ENCODE data around the gene ANKRD22. TPM values are rescaled to one million over a fixed set of nuclear protein-coding genes. Genes with fewer than 3 reads are reported as not detected.

The ANKRD22 gene
- total and polyA plus RNA-seq, 2 of the 8 experiments (the other 6 are each of a cell fraction or from before 2014, with no cell fraction given), result 0.68 TPM; not detected in 1

DNA sequence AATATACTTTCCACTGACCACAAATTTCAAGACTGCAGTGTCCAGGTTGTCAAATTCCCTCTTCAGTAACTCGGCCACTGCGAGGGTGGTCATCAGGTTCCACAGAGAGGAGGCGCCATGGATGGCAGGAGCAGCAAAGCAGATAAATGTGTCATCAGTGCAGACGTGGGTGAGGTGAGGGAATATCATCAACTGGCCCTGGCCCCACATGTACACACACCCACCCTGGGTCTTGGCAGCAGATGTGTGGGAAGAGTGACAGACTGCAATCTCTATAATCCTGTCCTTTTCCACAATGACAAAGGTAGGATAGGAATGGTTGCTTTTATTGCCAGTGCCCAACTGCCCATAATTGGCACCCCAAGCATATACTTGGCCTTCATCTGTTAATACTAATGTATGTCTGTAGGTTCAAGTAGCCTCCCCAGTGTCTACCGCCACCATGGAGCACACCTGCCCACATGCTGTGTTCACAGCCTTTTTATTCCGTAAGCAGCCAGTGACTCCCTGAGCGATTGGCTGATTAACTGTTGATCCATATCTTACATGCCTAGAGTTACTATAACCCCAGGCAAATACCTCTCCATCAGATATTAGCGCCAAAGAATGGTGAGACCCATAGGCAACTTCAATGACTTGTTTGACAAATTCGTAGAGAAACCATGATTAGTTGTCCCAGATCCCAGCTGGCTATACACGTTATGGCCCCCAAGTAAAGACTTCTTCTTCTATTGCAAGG lies 65.4 kb downstream of the ANKRD22 start (continued):
- no peak for TF ChIP-seq ZNF274 (IDR thresholded peaks at IDR 0.05; ENCODE audit: borderline replicate concordance, extremely low read depth, low read length)
- no peak for TF ChIP-seq EP300 (IDR thresholded peaks at IDR 0.05; ENCODE audit: borderline replicate concordance in 1 of 2, low read depth in 2 of 2, low read length in 2 of 2)
- no peak for TF ChIP-seq SIRT6 (IDR thresholded peaks at IDR 0.05; ENCODE audit: low read length)
- TF ChIP-seq, protein P1, sequence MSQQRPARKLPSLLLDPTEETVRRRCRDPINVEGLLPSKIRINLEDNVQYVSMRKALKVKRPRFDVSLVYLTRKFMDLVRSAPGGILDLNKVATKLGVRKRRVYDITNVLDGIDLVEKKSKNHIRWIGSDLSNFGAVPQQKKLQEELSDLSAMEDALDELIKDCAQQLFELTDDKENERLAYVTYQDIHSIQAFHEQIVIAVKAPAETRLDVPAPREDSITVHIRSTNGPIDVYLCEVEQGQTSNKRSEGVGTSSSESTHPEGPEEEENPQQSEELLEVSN (IDR thresholded peaks at IDR 0.05), result no peak
- TF ChIP-seq CHD2 (IDR thresholded peaks at IDR 0.05; ENCODE audit: low read length), result no peak
- TF ChIP-seq, protein P2, sequence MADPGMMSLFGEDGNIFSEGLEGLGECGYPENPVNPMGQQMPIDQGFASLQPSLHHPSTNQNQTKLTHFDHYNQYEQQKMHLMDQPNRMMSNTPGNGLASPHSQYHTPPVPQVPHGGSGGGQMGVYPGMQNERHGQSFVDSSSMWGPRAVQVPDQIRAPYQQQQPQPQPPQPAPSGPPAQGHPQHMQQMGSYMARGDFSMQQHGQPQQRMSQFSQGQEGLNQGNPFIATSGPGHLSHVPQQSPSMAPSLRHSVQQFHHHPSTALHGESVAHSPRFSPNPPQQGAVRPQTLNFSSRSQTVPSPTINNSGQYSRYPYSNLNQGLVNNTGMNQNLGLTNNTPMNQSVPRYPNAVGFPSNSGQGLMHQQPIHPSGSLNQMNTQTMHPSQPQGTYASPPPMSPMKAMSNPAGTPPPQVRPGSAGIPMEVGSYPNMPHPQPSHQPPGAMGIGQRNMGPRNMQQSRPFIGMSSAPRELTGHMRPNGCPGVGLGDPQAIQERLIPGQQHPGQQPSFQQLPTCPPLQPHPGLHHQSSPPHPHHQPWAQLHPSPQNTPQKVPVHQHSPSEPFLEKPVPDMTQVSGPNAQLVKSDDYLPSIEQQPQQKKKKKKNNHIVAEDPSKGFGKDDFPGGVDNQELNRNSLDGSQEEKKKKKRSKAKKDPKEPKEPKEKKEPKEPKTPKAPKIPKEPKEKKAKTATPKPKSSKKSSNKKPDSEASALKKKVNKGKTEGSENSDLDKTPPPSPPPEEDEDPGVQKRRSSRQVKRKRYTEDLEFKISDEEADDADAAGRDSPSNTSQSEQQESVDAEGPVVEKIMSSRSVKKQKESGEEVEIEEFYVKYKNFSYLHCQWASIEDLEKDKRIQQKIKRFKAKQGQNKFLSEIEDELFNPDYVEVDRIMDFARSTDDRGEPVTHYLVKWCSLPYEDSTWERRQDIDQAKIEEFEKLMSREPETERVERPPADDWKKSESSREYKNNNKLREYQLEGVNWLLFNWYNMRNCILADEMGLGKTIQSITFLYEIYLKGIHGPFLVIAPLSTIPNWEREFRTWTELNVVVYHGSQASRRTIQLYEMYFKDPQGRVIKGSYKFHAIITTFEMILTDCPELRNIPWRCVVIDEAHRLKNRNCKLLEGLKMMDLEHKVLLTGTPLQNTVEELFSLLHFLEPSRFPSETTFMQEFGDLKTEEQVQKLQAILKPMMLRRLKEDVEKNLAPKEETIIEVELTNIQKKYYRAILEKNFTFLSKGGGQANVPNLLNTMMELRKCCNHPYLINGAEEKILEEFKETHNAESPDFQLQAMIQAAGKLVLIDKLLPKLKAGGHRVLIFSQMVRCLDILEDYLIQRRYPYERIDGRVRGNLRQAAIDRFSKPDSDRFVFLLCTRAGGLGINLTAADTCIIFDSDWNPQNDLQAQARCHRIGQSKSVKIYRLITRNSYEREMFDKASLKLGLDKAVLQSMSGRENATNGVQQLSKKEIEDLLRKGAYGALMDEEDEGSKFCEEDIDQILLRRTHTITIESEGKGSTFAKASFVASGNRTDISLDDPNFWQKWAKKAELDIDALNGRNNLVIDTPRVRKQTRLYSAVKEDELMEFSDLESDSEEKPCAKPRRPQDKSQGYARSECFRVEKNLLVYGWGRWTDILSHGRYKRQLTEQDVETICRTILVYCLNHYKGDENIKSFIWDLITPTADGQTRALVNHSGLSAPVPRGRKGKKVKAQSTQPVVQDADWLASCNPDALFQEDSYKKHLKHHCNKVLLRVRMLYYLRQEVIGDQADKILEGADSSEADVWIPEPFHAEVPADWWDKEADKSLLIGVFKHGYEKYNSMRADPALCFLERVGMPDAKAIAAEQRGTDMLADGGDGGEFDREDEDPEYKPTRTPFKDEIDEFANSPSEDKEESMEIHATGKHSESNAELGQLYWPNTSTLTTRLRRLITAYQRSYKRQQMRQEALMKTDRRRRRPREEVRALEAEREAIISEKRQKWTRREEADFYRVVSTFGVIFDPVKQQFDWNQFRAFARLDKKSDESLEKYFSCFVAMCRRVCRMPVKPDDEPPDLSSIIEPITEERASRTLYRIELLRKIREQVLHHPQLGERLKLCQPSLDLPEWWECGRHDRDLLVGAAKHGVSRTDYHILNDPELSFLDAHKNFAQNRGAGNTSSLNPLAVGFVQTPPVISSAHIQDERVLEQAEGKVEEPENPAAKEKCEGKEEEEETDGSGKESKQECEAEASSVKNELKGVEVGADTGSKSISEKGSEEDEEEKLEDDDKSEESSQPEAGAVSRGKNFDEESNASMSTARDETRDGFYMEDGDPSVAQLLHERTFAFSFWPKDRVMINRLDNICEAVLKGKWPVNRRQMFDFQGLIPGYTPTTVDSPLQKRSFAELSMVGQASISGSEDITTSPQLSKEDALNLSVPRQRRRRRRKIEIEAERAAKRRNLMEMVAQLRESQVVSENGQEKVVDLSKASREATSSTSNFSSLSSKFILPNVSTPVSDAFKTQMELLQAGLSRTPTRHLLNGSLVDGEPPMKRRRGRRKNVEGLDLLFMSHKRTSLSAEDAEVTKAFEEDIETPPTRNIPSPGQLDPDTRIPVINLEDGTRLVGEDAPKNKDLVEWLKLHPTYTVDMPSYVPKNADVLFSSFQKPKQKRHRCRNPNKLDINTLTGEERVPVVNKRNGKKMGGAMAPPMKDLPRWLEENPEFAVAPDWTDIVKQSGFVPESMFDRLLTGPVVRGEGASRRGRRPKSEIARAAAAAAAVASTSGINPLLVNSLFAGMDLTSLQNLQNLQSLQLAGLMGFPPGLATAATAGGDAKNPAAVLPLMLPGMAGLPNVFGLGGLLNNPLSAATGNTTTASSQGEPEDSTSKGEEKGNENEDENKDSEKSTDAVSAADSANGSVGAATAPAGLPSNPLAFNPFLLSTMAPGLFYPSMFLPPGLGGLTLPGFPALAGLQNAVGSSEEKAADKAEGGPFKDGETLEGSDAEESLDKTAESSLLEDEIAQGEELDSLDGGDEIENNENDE (IDR thresholded peaks at IDR 0.05; ENCODE audit: insufficient replicate concordance, low read length), result no peak
